Islet of Langerhans (tissue), 1 donor: Measurements from ENCODE around the gene DHRSX.
"Not testable (repeated sequence)": the region's sequence is repeated elsewhere in the genome, so short reads cannot be mapped to it uniquely, and the experiment has no call there.

Experiments used
- FAIRE-seq: peaks from one replicate; lab custom pipeline; 2011; peaks lifted over from hg19 to GRCh38; lab: Jason Lieb, UNC

The DHRSX gene

DNA sequence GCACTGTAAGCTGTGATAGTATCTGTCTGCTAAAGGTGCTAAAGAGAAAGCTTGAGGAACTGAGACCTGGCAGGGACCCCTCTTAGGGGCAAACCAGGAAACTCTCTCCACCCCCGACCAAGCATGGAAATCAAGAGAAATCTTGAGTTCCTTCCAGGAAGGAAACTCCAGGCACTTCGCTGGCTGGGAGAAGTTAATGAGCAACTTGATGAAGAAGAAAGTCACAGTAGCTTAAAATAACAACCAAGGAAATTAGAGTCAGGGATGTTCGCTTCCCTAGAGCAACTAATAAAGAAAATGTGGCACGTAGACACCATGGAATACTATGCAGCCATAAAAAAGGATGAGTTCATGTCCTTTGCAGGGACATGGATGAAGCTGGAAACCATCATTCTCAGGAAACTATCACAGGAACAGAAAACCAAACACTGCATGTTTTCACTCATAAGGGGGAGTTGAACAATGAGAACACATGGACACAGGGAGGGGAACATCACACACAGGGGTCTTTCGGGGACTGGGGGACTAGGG is 188.7 kb downstream of the DHRSX start:
- FAIRE-seq = not testable (repeated sequence)

DNA sequence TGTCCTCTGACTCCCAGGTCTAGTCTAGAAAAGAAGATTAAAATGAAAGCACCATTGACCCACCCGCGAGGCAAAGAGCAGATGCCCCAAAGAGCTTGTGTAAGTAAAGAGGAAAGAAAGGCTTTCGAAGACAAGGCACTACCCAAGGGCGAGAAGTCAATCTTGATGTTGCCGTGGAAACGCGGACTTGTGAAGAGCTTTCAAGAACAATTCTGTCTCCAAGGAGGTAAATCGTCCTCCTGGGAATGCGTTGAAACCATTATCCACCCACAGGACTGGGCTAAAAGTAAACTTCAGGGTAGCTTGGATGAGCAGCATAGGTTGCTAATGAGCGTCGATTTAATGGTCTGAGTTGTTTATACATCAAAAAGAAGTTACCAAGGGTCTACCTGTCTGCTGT is 189.3 kb downstream of the DHRSX start:
- FAIRE-seq = no peak

DNA sequence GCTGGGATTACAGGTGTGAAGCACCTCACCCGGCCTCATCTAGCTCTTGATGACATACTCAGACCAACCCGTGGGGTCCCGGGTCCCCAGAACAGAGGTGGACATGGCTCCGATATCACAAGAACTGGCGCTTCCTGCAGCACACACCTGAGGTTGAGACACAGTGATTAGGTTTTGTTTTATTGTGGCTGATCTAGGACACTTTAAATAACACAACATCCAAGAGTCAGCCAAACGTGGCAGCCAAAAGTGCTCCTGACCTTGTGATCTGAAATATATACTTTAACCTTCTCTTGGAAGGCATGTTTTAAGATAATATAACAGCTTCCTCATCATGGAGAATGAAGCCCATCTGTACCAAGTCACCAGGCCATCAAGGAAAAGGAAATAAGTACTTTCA is 198.9 kb downstream of the DHRSX start:
- FAIRE-seq = no peak

- FAIRE-seq = no peak
These were observed 200.9 kb downstream of the DHRSX start for GRCh38 chrX:2299871-2300270.

DNA sequence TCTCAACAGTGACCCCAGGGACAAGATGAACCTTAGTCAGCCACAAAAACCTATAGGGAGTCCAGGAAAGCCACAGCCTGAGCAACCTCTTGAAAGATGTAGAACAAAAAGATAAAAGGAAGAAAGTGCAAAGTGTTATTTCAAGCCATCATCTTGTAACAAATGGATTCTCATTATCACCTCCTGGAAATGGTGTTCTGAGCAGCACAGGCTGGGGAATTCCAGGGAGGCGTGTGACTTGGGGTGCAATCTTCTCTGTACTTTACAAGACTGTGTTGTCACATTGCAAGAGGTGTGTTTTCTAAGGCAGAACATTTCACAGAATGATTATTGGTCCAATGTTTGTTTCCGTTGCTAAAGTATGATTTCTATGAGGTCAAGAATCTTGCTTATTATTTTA is 214.0 kb downstream of the DHRSX start:
- no peak for FAIRE-seq

- no peak for FAIRE-seq
These were observed 216.2 kb downstream of the DHRSX start for GRCh38 chrX:2284601-2285000.

GRCh38 chrX:2284133-2284532 is 216.6 kb downstream of the DHRSX start:
- FAIRE-seq = no peak

DNA sequence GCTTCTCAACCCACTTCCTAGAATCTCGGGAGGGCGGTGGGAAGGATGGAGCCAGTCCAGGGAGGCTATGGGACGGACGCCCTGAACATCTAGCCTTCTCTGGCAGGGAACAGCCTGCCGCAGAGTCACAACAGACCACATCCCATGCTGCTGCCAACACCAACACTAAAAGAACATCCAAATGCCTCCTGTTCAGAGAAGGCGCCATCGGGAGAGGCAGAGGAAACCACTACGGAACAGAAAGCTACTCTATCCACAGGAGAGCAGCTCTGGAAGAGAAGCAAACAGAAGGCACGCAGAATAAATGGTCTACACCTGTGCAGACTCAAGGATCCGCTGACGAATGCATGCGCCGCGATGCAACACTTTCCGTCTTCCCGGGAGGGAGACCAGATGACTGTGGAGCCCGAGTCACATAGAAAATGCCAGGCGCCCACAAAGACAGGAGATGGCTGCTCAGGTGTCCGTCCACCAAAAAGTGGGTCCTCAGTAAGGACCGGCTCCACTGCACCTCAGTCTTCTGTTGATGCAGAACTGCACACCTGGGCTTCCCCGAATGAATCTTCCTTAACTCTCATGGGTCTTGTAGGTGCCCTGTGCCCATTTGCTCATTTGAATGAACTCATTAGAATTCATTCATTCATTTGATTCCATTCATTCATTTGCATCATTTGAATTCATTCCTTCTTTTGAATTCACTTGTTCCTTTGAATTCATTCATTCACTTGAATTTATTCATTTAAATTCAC is 217.5 kb downstream of the DHRSX start:
- FAIRE-seq = no peak

- FAIRE-seq = no peak
These were observed 218.2 kb downstream of the DHRSX start for GRCh38 chrX:2282490-2283090.

DNA sequence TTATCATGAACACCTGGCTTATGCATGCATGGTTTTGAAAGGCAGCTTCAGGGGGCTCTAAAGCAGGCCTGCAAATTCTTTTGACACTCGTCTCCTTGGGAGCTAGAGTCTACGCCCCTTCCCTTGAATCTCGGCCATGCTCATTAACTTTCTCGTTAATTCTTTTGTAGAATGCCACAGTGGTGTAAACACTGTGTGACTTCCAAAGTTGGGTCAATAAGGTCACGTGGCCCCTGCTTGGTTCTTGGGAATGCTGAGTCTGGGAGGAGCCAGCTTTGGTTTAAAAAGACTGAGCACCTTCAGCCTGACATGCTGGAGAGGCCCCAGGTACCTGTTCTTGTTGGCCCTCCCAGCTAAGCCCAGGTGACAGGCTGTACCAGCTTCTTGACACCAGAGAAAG is 228.4 kb downstream of the DHRSX start:
- FAIRE-seq = no peak

DNA sequence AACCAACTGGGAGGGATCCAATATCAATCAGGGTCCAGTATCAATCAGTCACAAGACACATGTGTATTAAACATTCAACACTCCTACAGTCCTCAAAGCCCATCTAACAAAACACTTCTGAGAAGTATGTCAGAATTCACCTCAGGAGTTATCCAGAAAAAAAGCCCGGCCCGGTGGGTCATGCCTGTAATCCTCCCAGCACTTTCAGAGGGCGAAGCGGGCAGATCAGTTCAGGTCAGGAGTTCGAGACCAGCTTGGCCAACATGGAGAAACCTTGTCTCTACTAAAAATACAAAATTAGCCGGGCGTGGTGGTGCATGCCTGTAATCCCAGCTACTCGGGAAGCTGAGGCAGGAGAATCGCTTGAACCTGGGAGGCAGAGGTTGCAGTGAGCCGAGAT is 229.2 kb downstream of the DHRSX start:
- not testable (repeated sequence) for FAIRE-seq

DNA sequence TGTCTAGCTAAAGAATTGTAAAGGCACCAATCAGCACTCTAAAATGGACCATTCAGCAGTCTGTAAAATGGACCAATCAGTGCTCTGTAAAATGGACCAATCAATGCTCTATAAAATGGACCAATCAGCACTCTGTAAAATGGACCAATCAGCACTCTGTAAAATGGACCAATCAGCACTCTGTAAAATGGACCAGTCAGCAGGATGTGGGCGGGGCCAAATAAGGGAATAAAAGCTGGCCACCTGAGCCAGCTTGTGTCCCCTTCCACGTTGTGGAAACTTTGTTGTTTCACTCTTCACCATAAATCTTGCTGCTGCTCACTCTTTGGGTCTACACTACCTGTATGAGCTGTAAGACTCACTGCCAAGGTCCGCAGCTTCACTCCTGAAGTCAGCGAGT is 230.0 kb downstream of the DHRSX start:
- not testable (repeated sequence) for FAIRE-seq

- FAIRE-seq = no peak
These were observed 232.9 kb downstream of the DHRSX start for GRCh38 chrX:2267890-2268289.

DNA sequence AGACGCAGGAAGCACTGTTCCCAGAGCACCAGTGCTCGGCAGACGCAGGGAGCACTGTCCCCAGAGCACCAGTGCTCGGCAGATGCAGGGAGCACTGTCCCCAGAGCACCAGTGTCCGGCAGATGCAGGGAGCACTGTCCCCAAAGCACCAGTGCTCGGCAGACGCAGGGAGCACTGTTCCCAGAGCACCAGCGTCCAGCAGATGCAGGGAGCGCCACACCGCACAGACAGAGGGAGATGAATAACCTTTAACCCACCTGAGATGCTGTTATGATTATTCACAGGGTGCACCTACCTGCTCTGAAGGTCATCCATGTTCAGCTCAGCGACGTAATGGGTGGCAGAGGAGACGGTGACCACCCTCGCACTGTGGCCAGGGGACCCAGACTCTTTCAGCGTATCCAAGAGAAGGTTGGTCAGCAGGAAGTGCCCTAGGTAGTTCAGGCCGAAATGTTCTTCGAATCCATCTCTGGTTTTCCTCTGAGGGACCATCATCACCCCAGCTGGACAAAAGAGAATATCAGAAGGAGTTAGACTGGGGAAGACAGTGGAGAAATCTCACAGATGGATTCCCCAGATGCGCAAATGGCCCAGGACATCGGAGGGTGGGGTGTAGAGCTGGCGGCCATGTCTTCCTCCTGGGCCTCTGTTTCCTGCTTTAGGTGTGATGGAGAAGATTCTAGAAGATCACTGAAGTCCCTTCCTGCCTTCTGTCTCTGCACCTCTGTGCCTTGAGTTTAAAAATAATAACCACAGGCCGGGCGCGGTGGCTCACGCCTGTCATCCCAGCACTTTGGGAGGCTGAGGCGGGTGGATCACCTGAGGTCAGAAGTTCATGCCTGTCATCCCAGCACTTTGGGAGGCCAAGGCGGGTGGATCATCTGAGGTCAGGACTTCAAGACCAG is 234.1 kb downstream of the DHRSX start:
- no peak for FAIRE-seq

- not testable (repeated sequence) for FAIRE-seq
These were observed 234.9 kb downstream of the DHRSX start for GRCh38 chrX:2265658-2266444.

GRCh38 chrX:2264179-2265030 is 236.4 kb downstream of the DHRSX start:
- no peak for FAIRE-seq

- FAIRE-seq = no peak
These were observed 237.6 kb downstream of the DHRSX start for GRCh38 chrX:2263203-2263602.

- FAIRE-seq = no peak
These were observed 238.1 kb downstream of the DHRSX start for GRCh38 chrX:2262668-2263055.

- no peak for FAIRE-seq
These were observed 238.7 kb downstream of the DHRSX start for GRCh38 chrX:2261831-2262667.
